HepG2 (cell line): ENCODE measurements around the gene ZMIZ1. TPM values are rescaled to one million over a fixed set of nuclear protein-coding genes. Genes with fewer than 3 reads are reported as not detected.

Experiments
- ATAC-seq: fragments of 200-7000 bp; cut with Tn5 transposase; 3 replicates; pipeline ENCODE4 v1.9.1; 2020; ENCODE audit warnings: mild to moderate bottlenecking, moderate library complexity
- BruUV-seq: library from RNA; stranded (reverse); fragments of 400-500 nt; replicated peaks from 2 replicates; lab custom pipeline; 2021; lab: Mats Ljungman, UMichigan
- CTCF ChIA-PET: fragments of 300-600 bp; formaldehyde crosslinking; extraction: SDS; loops from one replicate; lab custom pipeline; 2021; ENCODE audit warnings: low total read pairs, inconsistent platforms, low intra/inter-chr PET ratio; lab: Yijun Ruan, JAX
- POLR2A ChIA-PET: fragments of 350-600 bp; sonication (Branson Sonifier 250); formaldehyde crosslinking; loops from one replicate; lab custom pipeline; 2020; ENCODE audit warnings: antibody characterized with exemption, inconsistent platforms; lab: Yijun Ruan, JAX
- DNase-seq: peaks from one replicate; pipeline ENCODE4 v3.0.0-alpha.2; 2015; ENCODE audit warnings: low spot score
- FAIRE-seq: peaks from 3 replicates; lab custom pipeline; 2011; peaks lifted over from hg19 to GRCh38; lab: Jason Lieb, UNC
- H2AFZ ChIP-seq: one replicate; pipeline ENCODE4 v1.6.1; 2011; ENCODE audit warnings: low read length, inconsistent platforms
- H3K27ac ChIP-seq: fragments of 300-600 bp; 3 replicates; pipeline ENCODE4 v1.8.0; 2011; ENCODE audit warnings: mixed run types, mild to moderate bottlenecking, mixed read lengths, low read length, inconsistent platforms; ENCODE audit not compliant: insufficient read depth; ENCODE audit errors: extremely low read length
- H3K27me3 ChIP-seq, 2 experiments: fragments of 200-600 bp in 1 of 2; 2 replicates in 1 of 2; 3 replicates in 1 of 2; pipeline versions ENCODE4 v1.6.0 to v1.8.0; 2011; ENCODE audit warnings: low read length in 2 of 2, mild to moderate bottlenecking in 2 of 2, moderate library complexity in 2 of 2, inconsistent platforms in 1 of 2; ENCODE audit not compliant: insufficient read depth in 2 of 2, control insufficient read depth in 1 of 2
- H3K36me3 ChIP-seq, 2 experiments: fragments of 200-600 bp in 1 of 2; replicated peaks in 1 of 2; 2 replicates in 1 of 2; 3 replicates in 1 of 2; pipeline versions ENCODE4 v1.5.1 to v1.8.0; 2011; ENCODE audit warnings: low read length in 2 of 2, inconsistent platforms in 1 of 2; ENCODE audit not compliant: insufficient read depth in 2 of 2, control insufficient read depth in 1 of 2
- H3K4me1 ChIP-seq: 2 replicates; pipeline ENCODE4 v1.5.1; 2012; ENCODE audit warnings: low read length, inconsistent platforms; ENCODE audit not compliant: insufficient read depth
- H3K4me2 ChIP-seq: 2 replicates; pipeline ENCODE4 v1.6.0; 2011; ENCODE audit warnings: low read depth, low read length, inconsistent platforms
- H3K4me3 ChIP-seq, 3 experiments: fragments of 200-600 bp in 1 of 3; sonication (generic), shearing (Covaris generic) in 1 of 3; replicated peaks in 1 of 3; 2 replicates each; pipeline ENCODE4 v1.5.1; 2011 to 2016; ENCODE audit warnings: low read length in 3 of 3, inconsistent platforms in 2 of 3, low read depth in 2 of 3, mild to moderate bottlenecking in 2 of 3, control low read depth in 1 of 3, mixed read lengths in 1 of 3; ENCODE audit not compliant: insufficient read depth in 1 of 3
- H3K79me2 ChIP-seq: one replicate; pipeline ENCODE4 v1.6.1; 2011; ENCODE audit warnings: low read length, inconsistent platforms; ENCODE audit not compliant: insufficient read depth
- H3K9ac ChIP-seq: 2 replicates; pipeline ENCODE4 v1.6.0; 2011; ENCODE audit warnings: mild to moderate bottlenecking, low read depth, low read length, inconsistent platforms; ENCODE audit not compliant: insufficient read depth
- H3K9me3 ChIP-seq: 2 replicates; pipeline ENCODE4 v1.5.1; 2012; ENCODE audit warnings: mild to moderate bottlenecking, low read length
- H4K20me1 ChIP-seq: 2 replicates; pipeline ENCODE4 v1.6.0; 2011; ENCODE audit warnings: inconsistent platforms, mild to moderate bottlenecking, low read length, moderate library complexity; ENCODE audit not compliant: insufficient read depth
- NCOA2 ChIP-seq: sonication (generic); formaldehyde crosslinking; IDR thresholded peaks from 2 replicates; pipeline ENCODE4 v1.8.0; 2022; ENCODE audit warnings: inconsistent platforms
- POLR2AphosphoS2 ChIP-seq: IDR thresholded peaks from 2 replicates; pipeline ENCODE4 v1.6.1; 2011; ENCODE audit warnings: low read depth, low read length, improper control_type of control experiment
- U2AF2 ChIP-seq: fragments of 200-400 bp; formaldehyde crosslinking; IDR thresholded peaks from 2 replicates; pipeline ENCODE4 v1.6.1; 2017; ENCODE audit warnings: low read depth, mild to moderate bottlenecking, low read length
- ZFP62 ChIP-seq: sonication (generic); formaldehyde crosslinking; IDR thresholded peaks from 2 replicates; pipeline ENCODE4 v1.4.0; 2020; ENCODE audit warnings: missing genetic modification reagents
- ZFYVE20 ChIP-seq: sonication (generic); formaldehyde crosslinking; IDR thresholded peaks from 2 replicates; pipeline ENCODE4 v1.8.0; 2023; ENCODE audit warnings: low read depth, mild to moderate bottlenecking, moderate library complexity, missing genetic modification reagents, borderline replicate concordance
- WGBS: methylation state at CpG from one replicate; pipeline ENCODE4 v1.1.6; 2017; ENCODE audit warnings: low lambda C conversion rate; 5-methylcytosine and 5-hydroxymethylcytosine counted together
- in situ Hi-C: cut with HindIII; loops from 2 replicates; pipeline ENCODE4 v1.10.0; 2017; ENCODE audit warnings: low pct_unique_long_range_greater_than_20kb; ENCODE audit not compliant: extremely low pct_ligation_motif_present
- intact Hi-C: fragments of 100-400 bp; cut with micrococcal nuclease; formaldehyde crosslinking; loops from one replicate; pipeline ENCODE4 v1.10.0; 2022; ENCODE audit not compliant: unreplicated experiment
- polyA plus RNA-seq, 8 experiments: library from polyadenylated mRNA; depleted of rRNA in 3 of 8; stranded (reverse) in 7 of 8; unstranded in 1 of 8; fragments of >200 nt; fragmentation: Illumina TruSeq in 4 of 8; extraction: Trizol in 4 of 8; gene quantifications; 2 replicates each; pipeline versions ENCODE4 v1.2.1 to v1.2.3, GENCODE V29; 2011 to 2016; ENCODE audit warnings: low read depth in 4 of 8, missing spikeins in 1 of 8, mixed read lengths in 1 of 8; ENCODE audit not compliant: insufficient read depth in 1 of 8
- total RNA-seq, 5 experiments: library from RNA; depleted of rRNA; stranded (reverse); fragments of >200 nt; fragmentation: Illumina TruSeq; extraction: Trizol; gene quantifications; 2 replicates each; pipeline ENCODE4 v1.2.3, GENCODE V29; 2016; ENCODE audit warnings: low read depth in 1 of 5
- TF ChIP-seq, protein P1 (sequence below): sonication (generic); formaldehyde crosslinking; conservative IDR thresholded peaks from 2 replicates; pipeline ENCODE4 v1.4.0; 2020; ENCODE audit warnings: missing genetic modification reagents
- TF ChIP-seq, protein P2 (sequence below): sonication (generic); formaldehyde crosslinking; IDR thresholded peaks from 2 replicates; pipeline ENCODE4 v1.5.0; 2020; ENCODE audit warnings: missing genetic modification reagents
- TF ChIP-seq, protein P3 (sequence below): sonication (generic); formaldehyde crosslinking; IDR thresholded peaks from 2 replicates; pipeline ENCODE4 v1.4.0; 2020; ENCODE audit warnings: missing genetic modification reagents
- TF ChIP-seq, protein P4 (sequence below): sonication (generic); formaldehyde crosslinking; IDR thresholded peaks from 2 replicates; pipeline ENCODE4 v1.4.0; 2020; ENCODE audit warnings: missing genetic modification reagents, borderline replicate concordance

Gene ZMIZ1
- total and polyA plus RNA-seq, 2 of the 13 experiments (the other 11 are each of a cell fraction or from before 2014, with no cell fraction given) = 5.3 to 10.2 TPM

DNA sequence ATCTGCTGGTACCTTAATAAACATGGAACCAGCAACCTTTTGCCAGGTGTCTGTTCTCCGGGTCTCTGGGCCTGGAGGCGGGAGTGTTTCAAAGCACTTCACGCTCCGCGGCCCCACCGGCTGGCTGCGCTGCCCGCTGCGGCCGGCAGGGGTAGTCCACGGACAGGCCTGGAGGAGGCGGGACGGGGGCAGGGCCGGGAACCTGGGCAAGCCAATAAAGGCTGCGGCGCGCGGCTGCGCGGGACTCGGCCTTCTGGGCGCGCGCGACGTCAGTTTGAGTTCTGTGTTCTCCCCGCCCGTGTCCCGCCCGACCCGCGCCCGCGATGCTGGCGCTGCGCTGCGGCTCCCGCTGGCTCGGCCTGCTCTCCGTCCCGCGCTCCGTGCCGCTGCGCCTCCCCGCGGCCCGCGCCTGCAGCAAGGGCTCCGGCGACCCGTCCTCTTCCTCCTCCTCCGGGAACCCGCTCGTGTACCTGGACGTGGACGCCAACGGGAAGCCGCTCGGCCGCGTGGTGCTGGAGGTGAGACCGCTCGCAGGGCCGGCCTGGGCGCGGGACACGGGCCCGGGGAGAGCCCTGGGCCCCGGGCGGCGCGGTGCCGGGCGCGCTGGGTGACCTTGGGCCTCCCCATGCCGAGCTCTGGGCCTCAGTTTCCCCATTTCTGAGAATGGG is 278.6 kb downstream of the ZMIZ1 start, which contains the start of gene PPIF:
Gene PPIF, plus strand, starts transcription at position 244 of the 668 bp plus-strand sequence. Its CDS starts 80 bp downstream, at position 324.
- POLR2A ChIA-PET = interaction anchor here (0.9 to 7.8 kb wide), 9 partner anchors 8 to 35 kb away, joined by 3 to 134 read pairs (median 6); no protein-coding TSS in a partner anchor
- 0% methylated on average over 10 of the region's 77 CpGs for WGBS
- Histone ChIP-seq H2AFZ (no peak within 1 kb of the TSS), H3K27me3 (no peaks in the 10 kb centered on the region), H3K4me2 (peak within 1 kb of the TSS; percentile 96), H3K27ac (peak within 1 kb of the TSS; percentile 93), H3K4me3 (peak within 1 kb of the TSS; percentile 75 to 85 (median 78)), H3K79me2 (peaks cover 34% of the 10 kb centered on the region), H4K20me1 (peaks cover 36% of the 10 kb centered on the region), H3K36me3 (peaks cover 26 to 36% of the 10 kb centered on the region in 2 experiments), H3K4me1 (peaks cover 62% of the 10 kb centered on the region), H3K9ac (peak within 1 kb of the TSS; percentile 94), H3K9me3 (no peaks in the 10 kb centered on the region)
- in situ Hi-C loops = no loop called here
- CTCF ChIA-PET = no interaction called here
- BruUV-seq = no TSS peak
- ATAC-seq (peak; percentile 86), DNase-seq (peak; percentile 79), FAIRE-seq (no peak)
- intact Hi-C loops = loop anchor here (1.0 to 10.0 kb wide), 3 partner anchors 12 to 53 kb away; no protein-coding TSS in a partner anchor
- TF ChIP-seq, protein P1, sequence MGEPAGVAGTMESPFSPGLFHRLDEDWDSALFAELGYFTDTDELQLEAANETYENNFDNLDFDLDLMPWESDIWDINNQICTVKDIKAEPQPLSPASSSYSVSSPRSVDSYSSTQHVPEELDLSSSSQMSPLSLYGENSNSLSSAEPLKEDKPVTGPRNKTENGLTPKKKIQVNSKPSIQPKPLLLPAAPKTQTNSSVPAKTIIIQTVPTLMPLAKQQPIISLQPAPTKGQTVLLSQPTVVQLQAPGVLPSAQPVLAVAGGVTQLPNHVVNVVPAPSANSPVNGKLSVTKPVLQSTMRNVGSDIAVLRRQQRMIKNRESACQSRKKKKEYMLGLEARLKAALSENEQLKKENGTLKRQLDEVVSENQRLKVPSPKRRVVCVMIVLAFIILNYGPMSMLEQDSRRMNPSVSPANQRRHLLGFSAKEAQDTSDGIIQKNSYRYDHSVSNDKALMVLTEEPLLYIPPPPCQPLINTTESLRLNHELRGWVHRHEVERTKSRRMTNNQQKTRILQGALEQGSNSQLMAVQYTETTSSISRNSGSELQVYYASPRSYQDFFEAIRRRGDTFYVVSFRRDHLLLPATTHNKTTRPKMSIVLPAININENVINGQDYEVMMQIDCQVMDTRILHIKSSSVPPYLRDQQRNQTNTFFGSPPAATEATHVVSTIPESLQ (CRISPR knock-in tag) = no peak
- TF ChIP-seq NCOA2 (CRISPR knock-in tag) = no peak
- TF ChIP-seq ZFP62 (CRISPR knock-in tag) = no peak
- TF ChIP-seq U2AF2 = no peak
- TF ChIP-seq, protein P2, sequence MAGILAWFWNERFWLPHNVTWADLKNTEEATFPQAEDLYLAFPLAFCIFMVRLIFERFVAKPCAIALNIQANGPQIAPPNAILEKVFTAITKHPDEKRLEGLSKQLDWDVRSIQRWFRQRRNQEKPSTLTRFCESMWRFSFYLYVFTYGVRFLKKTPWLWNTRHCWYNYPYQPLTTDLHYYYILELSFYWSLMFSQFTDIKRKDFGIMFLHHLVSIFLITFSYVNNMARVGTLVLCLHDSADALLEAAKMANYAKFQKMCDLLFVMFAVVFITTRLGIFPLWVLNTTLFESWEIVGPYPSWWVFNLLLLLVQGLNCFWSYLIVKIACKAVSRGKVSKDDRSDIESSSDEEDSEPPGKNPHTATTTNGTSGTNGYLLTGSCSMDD = no peak
- no peak for TF ChIP-seq ZFYVE20
- TF ChIP-seq, protein P3, sequence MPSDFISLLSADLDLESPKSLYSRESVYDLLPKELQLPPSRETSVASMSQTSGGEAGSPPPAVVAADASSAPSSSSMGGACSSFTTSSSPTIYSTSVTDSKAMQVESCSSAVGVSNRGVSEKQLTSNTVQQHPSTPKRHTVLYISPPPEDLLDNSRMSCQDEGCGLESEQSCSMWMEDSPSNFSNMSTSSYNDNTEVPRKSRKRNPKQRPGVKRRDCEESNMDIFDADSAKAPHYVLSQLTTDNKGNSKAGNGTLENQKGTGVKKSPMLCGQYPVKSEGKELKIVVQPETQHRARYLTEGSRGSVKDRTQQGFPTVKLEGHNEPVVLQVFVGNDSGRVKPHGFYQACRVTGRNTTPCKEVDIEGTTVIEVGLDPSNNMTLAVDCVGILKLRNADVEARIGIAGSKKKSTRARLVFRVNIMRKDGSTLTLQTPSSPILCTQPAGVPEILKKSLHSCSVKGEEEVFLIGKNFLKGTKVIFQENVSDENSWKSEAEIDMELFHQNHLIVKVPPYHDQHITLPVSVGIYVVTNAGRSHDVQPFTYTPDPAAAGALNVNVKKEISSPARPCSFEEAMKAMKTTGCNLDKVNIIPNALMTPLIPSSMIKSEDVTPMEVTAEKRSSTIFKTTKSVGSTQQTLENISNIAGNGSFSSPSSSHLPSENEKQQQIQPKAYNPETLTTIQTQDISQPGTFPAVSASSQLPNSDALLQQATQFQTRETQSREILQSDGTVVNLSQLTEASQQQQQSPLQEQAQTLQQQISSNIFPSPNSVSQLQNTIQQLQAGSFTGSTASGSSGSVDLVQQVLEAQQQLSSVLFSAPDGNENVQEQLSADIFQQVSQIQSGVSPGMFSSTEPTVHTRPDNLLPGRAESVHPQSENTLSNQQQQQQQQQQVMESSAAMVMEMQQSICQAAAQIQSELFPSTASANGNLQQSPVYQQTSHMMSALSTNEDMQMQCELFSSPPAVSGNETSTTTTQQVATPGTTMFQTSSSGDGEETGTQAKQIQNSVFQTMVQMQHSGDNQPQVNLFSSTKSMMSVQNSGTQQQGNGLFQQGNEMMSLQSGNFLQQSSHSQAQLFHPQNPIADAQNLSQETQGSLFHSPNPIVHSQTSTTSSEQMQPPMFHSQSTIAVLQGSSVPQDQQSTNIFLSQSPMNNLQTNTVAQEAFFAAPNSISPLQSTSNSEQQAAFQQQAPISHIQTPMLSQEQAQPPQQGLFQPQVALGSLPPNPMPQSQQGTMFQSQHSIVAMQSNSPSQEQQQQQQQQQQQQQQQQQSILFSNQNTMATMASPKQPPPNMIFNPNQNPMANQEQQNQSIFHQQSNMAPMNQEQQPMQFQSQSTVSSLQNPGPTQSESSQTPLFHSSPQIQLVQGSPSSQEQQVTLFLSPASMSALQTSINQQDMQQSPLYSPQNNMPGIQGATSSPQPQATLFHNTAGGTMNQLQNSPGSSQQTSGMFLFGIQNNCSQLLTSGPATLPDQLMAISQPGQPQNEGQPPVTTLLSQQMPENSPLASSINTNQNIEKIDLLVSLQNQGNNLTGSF (CRISPR knock-in tag) = peak; percentile 77; the same call in 1 of the 2 replicates
- TF ChIP-seq POLR2AphosphoS2 = no peak
- TF ChIP-seq, protein P4, sequence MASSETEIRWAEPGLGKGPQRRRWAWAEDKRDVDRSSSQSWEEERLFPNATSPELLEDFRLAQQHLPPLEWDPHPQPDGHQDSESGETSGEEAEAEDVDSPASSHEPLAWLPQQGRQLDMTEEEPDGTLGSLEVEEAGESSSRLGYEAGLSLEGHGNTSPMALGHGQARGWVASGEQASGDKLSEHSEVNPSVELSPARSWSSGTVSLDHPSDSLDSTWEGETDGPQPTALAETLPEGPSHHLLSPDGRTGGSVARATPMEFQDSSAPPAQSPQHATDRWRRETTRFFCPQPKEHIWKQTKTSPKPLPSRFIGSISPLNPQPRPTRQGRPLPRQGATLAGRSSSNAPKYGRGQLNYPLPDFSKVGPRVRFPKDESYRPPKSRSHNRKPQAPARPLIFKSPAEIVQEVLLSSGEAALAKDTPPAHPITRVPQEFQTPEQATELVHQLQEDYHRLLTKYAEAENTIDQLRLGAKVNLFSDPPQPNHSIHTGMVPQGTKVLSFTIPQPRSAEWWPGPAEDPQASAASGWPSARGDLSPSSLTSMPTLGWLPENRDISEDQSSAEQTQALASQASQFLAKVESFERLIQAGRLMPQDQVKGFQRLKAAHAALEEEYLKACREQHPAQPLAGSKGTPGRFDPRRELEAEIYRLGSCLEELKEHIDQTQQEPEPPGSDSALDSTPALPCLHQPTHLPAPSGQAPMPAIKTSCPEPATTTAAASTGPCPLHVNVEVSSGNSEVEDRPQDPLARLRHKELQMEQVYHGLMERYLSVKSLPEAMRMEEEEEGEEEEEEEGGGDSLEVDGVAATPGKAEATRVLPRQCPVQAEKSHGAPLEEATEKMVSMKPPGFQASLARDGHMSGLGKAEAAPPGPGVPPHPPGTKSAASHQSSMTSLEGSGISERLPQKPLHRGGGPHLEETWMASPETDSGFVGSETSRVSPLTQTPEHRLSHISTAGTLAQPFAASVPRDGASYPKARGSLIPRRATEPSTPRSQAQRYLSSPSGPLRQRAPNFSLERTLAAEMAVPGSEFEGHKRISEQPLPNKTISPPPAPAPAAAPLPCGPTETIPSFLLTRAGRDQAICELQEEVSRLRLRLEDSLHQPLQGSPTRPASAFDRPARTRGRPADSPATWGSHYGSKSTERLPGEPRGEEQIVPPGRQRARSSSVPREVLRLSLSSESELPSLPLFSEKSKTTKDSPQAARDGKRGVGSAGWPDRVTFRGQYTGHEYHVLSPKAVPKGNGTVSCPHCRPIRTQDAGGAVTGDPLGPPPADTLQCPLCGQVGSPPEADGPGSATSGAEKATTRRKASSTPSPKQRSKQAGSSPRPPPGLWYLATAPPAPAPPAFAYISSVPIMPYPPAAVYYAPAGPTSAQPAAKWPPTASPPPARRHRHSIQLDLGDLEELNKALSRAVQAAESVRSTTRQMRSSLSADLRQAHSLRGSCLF (CRISPR knock-in tag) = no peak
